ENCODE results near the gene SCUBE3. TPM values are rescaled to one million over a fixed set of nuclear protein-coding genes. Genes with fewer than 3 reads are reported as not detected.

SCUBE3 gene
- total and polyA plus RNA-seq, 7 experiments from 2014 or later: 0.05 to 0.12 TPM; not detected in 5

DNA sequence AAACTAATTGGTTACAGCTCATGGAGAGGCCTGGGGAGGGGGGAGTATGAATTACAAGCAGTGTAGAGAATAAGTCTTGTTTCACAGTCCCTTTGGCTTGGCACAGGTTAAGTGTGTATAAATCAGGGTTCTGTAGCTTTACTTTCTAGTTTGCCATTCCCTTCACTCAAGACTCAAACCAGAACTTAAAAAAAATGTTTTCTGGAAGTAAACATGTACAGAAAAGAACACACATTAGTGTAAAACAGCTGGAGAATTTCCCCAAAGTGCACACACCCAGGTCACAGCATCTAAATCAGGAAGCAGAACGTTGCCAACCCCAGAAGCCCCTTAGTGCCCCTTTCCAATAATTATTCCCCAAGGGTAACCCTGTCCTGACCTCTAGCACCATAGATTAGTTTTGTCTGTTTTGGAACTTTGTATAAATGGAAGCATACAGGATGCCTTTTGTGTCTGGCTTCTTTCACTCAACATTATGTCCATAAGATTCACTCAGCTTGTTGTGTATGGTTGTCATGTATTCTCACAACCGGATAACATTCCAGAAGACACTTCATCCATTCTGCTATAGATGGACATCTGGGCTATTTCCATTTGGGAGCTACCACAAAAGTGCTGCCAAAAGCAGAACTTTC is 33.7 kb upstream of the SCUBE3 start:
- Histone ChIP-seq H3K36me3 (ENCODE audit: control insufficient read depth in 2 of 3, insufficient read depth in 3 of 3, low read length in 3 of 3) (no peaks in the 10 kb centered on the region), H3K9me3 (ENCODE audit: control insufficient read depth in 2 of 3, low read length in 3 of 3) (no peaks in the 10 kb centered on the region), H3K27ac (ENCODE audit: low read depth, low read length) (no peak overlapping the region), H3K4me3 (ENCODE audit: low read length) (no peak overlapping the region), H3K4me1 (ENCODE audit: control insufficient read depth in 2 of 2, insufficient read depth in 2 of 2, low read length in 2 of 2) (no peaks in the 10 kb centered on the region), H3K27me3 (ENCODE audit: control insufficient read depth in 2 of 2, insufficient read depth in 2 of 2, low read length in 2 of 2) (no peaks in the 10 kb centered on the region)
- CTCF ChIA-PET: no interaction called here
- Mint-ChIP-seq H3K9me3 (no peaks in the 10 kb centered on the region), H3K27ac (no peak overlapping the region), H3K27me3 (peaks cover 12 to 44% (median 21%) of the 10 kb centered on the region in 5 donors), H3K4me3 (no peak overlapping the region), H3K36me3 (no peaks in the 10 kb centered on the region), H3K4me1 (peaks cover 0 to 2% (median 0%) of the 10 kb centered on the region in 7 donors)
- POLR2A ChIA-PET: no interaction called here
- no peak for ATAC-seq
- no peak for DNase-seq
- intact Hi-C loops (cut with micrococcal nuclease): no loop called here

GRCh38 chr6:35181308-35181932 is 32.3 kb upstream of the SCUBE3 start:
- Mint-ChIP-seq H3K4me3 (no peak overlapping the region), H3K27me3 (peaks cover 12 to 41% (median 23%) of the 10 kb centered on the region in 5 donors), H3K36me3 (no peaks in the 10 kb centered on the region), H3K9me3 (no peaks in the 10 kb centered on the region), H3K27ac (no peak overlapping the region), H3K4me1 (peaks cover 0 to 1% (median 0%) of the 10 kb centered on the region in 7 donors)
- Histone ChIP-seq H3K36me3 (ENCODE audit: control insufficient read depth in 2 of 3, insufficient read depth in 3 of 3, low read length in 3 of 3) (no peaks in the 10 kb centered on the region), H3K27me3 (ENCODE audit: control insufficient read depth in 2 of 2, insufficient read depth in 2 of 2, low read length in 2 of 2) (no peaks in the 10 kb centered on the region), H3K4me1 (ENCODE audit: control insufficient read depth in 2 of 2, insufficient read depth in 2 of 2, low read length in 2 of 2) (no peaks in the 10 kb centered on the region), H3K27ac (ENCODE audit: low read depth, low read length) (no peak overlapping the region), H3K9me3 (ENCODE audit: control insufficient read depth in 2 of 3, low read length in 3 of 3) (no peaks in the 10 kb centered on the region), H3K4me3 (ENCODE audit: low read length) (no peak overlapping the region)
- intact Hi-C loops (cut with micrococcal nuclease): no loop called here
- ATAC-seq: no peak
- DNase-seq: no peak
- CTCF ChIA-PET: no interaction called here
- POLR2A ChIA-PET: no interaction called here

DNA sequence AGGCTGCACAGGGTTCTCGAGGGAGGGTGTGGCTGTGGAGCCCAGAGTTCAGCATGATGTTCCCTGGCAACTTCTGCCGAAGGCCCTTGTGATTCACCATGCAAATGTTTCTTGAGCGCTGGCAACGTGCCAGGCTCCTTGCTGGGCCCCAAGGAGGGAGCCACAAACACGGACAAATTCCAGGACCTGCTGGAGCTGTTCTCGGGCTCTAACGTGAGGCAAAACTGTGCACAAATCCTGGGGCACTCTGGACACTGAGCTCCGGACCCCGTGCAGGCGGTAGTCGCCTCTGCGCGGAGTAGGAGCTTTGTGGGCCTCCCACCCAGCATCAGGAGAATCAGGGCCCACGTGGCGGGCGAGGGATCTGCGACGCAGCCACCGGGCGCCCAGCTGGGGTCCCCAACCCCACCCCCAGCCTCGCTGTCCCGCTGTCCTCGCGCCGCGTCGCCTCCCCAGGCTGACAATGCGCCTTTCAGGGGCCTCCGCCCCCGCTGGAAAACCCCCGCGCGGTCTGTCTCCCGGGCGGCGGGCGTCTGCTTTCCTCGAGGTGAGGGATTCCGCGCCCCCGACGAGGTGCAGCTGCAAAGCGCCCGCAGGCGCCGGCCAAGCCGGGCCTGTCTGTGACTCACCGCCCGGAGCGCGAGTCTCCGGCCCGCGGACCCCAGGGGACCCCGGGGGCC is 31.7 kb upstream of the SCUBE3 start:
- no peak for ATAC-seq
- H3K27me3 Mint-ChIP-seq: peaks cover 12 to 37% (median 23%) of the 10 kb centered on the region in 5 donors
- ChIA-PET POLR2A (interaction anchor here (0.6 kb wide), 1 partner anchor 1588 kb away, joined by 3 read pairs; no protein-coding TSS in a partner anchor), CTCF (no interaction called here)
- Histone ChIP-seq H3K9me3 (ENCODE audit: control insufficient read depth in 2 of 3, low read length in 3 of 3) (no peaks in the 10 kb centered on the region), H3K4me1 (ENCODE audit: control insufficient read depth in 2 of 2, insufficient read depth in 2 of 2, low read length in 2 of 2) (no peaks in the 10 kb centered on the region), H3K27ac (ENCODE audit: low read depth, low read length) (no peak overlapping the region), H3K27me3 (ENCODE audit: control insufficient read depth in 2 of 2, insufficient read depth in 2 of 2, low read length in 2 of 2) (no peaks in the 10 kb centered on the region), H3K4me3 (ENCODE audit: low read length) (no peak overlapping the region), H3K36me3 (ENCODE audit: control insufficient read depth in 2 of 3, insufficient read depth in 3 of 3, low read length in 3 of 3) (no peaks in the 10 kb centered on the region)
- H3K9me3 Mint-ChIP-seq: no peaks in the 10 kb centered on the region
- intact Hi-C loops (cut with micrococcal nuclease): no loop called here
- no peak for DNase-seq
- peaks cover 0 to 1% (median 0%) of the 10 kb centered on the region in 7 donors for H3K4me1 Mint-ChIP-seq
- H3K27ac Mint-ChIP-seq: no peak overlapping the region
- H3K36me3 Mint-ChIP-seq: no peaks in the 10 kb centered on the region
- no peak overlapping the region for H3K4me3 Mint-ChIP-seq

GRCh38 chr6:35183281-35183680 is 30.5 kb upstream of the SCUBE3 start:
- Mint-ChIP-seq H3K27me3 (peaks cover 16 to 43% (median 23%) of the 10 kb centered on the region in 5 donors), H3K9me3 (no peaks in the 10 kb centered on the region), H3K27ac (no peak overlapping the region), H3K4me3 (no peak overlapping the region), H3K4me1 (peaks cover 0 to 1% (median 0%) of the 10 kb centered on the region in 7 donors), H3K36me3 (no peaks in the 10 kb centered on the region)
- DNase-seq: no peak
- no peaks in the 10 kb centered on the region for H3K9me3 ChIP-seq (ENCODE audit: control insufficient read depth in 2 of 3, low read length in 3 of 3)
- H3K27ac ChIP-seq (ENCODE audit: low read depth, low read length): no peak overlapping the region
- CTCF ChIA-PET: no interaction called here
- intact Hi-C loops (cut with micrococcal nuclease): no loop called here
- no peaks in the 10 kb centered on the region for H3K27me3 ChIP-seq (ENCODE audit: control insufficient read depth in 2 of 2, insufficient read depth in 2 of 2, low read length in 2 of 2)
- POLR2A ChIA-PET: no interaction called here
- no peak for ATAC-seq
- H3K4me1 ChIP-seq (ENCODE audit: control insufficient read depth in 2 of 2, insufficient read depth in 2 of 2, low read length in 2 of 2): no peaks in the 10 kb centered on the region
- H3K4me3 ChIP-seq (ENCODE audit: low read length): no peak overlapping the region
- no peaks in the 10 kb centered on the region for H3K36me3 ChIP-seq (ENCODE audit: control insufficient read depth in 2 of 3, insufficient read depth in 3 of 3, low read length in 3 of 3)

DNA sequence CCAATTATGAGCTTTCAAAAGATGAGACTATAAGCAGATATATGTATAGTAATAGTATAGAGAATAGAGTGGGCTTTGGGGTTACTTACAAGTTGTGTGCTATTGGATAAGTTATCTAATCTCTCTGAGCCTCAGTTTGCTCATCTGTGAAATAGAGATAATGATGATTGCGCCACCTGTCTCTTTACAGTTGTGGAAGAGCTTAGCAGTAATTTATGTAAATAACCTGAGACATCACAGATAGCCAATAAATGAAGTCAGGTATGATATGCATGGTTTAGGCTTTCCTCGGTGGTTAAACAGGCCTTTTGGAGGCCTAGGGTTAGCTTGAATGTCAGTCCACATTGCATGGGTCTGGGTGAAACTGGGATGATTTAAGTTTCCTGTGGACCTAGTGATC is 29.8 kb upstream of the SCUBE3 start:
- no peaks in the 10 kb centered on the region for H3K9me3 ChIP-seq (ENCODE audit: control insufficient read depth in 2 of 3, low read length in 3 of 3)
- DNase-seq (no peak), ATAC-seq (no peak)
- H3K4me1 Mint-ChIP-seq: peaks cover 0 to 1% (median 0%) of the 10 kb centered on the region in 7 donors
- H3K9me3 Mint-ChIP-seq: no peaks in the 10 kb centered on the region
- H3K27ac ChIP-seq (ENCODE audit: low read depth, low read length): no peak overlapping the region
- H3K27ac Mint-ChIP-seq: no peak overlapping the region
- POLR2A ChIA-PET: no interaction called here
- no peak overlapping the region for H3K4me3 ChIP-seq (ENCODE audit: low read length)
- H3K27me3 ChIP-seq (ENCODE audit: control insufficient read depth in 2 of 2, insufficient read depth in 2 of 2, low read length in 2 of 2): no peaks in the 10 kb centered on the region
- H3K36me3 ChIP-seq (ENCODE audit: control insufficient read depth in 2 of 3, insufficient read depth in 3 of 3, low read length in 3 of 3): no peaks in the 10 kb centered on the region
- CTCF ChIA-PET: no interaction called here
- no peaks in the 10 kb centered on the region for H3K36me3 Mint-ChIP-seq
- no peak overlapping the region for H3K4me3 Mint-ChIP-seq
- intact Hi-C loops (cut with micrococcal nuclease): no loop called here
- no peaks in the 10 kb centered on the region for H3K4me1 ChIP-seq (ENCODE audit: control insufficient read depth in 2 of 2, insufficient read depth in 2 of 2, low read length in 2 of 2)
- peaks cover 16 to 43% (median 23%) of the 10 kb centered on the region in 5 donors for H3K27me3 Mint-ChIP-seq

GRCh38 chr6:35184580-35185301 is 29.0 kb upstream of the SCUBE3 start:
- ChIA-PET CTCF (no interaction called here), POLR2A (no interaction called here)
- Histone ChIP-seq H3K36me3 (ENCODE audit: control insufficient read depth in 2 of 3, insufficient read depth in 3 of 3, low read length in 3 of 3) (no peaks in the 10 kb centered on the region), H3K4me3 (ENCODE audit: low read length) (no peak overlapping the region), H3K4me1 (ENCODE audit: control insufficient read depth in 2 of 2, insufficient read depth in 2 of 2, low read length in 2 of 2) (no peaks in the 10 kb centered on the region), H3K27me3 (ENCODE audit: control insufficient read depth in 2 of 2, insufficient read depth in 2 of 2, low read length in 2 of 2) (no peaks in the 10 kb centered on the region), H3K9me3 (ENCODE audit: control insufficient read depth in 2 of 3, low read length in 3 of 3) (no peaks in the 10 kb centered on the region), H3K27ac (ENCODE audit: low read depth, low read length) (no peak overlapping the region)
- Mint-ChIP-seq H3K4me1 (peaks cover 0 to 1% (median 0%) of the 10 kb centered on the region in 7 donors), H3K4me3 (no peak overlapping the region), H3K27me3 (peaks cover 16 to 43% (median 23%) of the 10 kb centered on the region in 5 donors), H3K36me3 (no peaks in the 10 kb centered on the region), H3K9me3 (no peaks in the 10 kb centered on the region), H3K27ac (no peak overlapping the region)
- ATAC-seq (no peak), DNase-seq (no peak)
- intact Hi-C loops (cut with micrococcal nuclease): no loop called here
